GM12878 (cell line): Measurements from ENCODE around the gene ABL2. TPM values are rescaled to one million over a fixed set of nuclear protein-coding genes. Genes with fewer than 3 reads are reported as not detected.

ENCODE experiments used
- ATAC-seq: fragments of 200-7000 bp; cut with Tn5 transposase; 3 replicates; pipeline ENCODE4 v1.9.1; 2020; ENCODE audit warnings: mild to moderate bottlenecking, moderate library complexity
- BruUV-seq: library from RNA; stranded (reverse); fragments of 400-500 nt; replicated peaks from 2 replicates; lab custom pipeline; 2021; lab: Mats Ljungman, UMichigan
- CTCF ChIA-PET: fragments of 300-600 bp; sonication (Branson Sonifier 250); formaldehyde crosslinking; extraction: SDS; loops from one replicate; lab custom pipeline; 2021; ENCODE audit warnings: inconsistent platforms; lab: Yijun Ruan, JAX
- POLR2A ChIA-PET: fragments of 350-600 bp; formaldehyde crosslinking; extraction: SDS; loops from one replicate; lab custom pipeline; 2021; ENCODE audit warnings: inconsistent platforms; lab: Charles Lee
- RAD21 ChIA-PET: fragments of 300-600 bp; sonication (Branson Sonifier 250); formaldehyde crosslinking; loops from one replicate; lab custom pipeline; 2023; ENCODE audit warnings: antibody characterized with exemption; ENCODE audit not compliant: unreplicated experiment; lab: Charles Lee
- SMC1A ChIA-PET: fragments of 300-600 bp; sonication (Branson Sonifier 250); formaldehyde crosslinking; loops from one replicate; lab custom pipeline; 2023; ENCODE audit not compliant: unreplicated experiment, uncharacterized antibody; lab: Charles Lee
- DNase-seq: peaks from one replicate; pipeline ENCODE4 v3.0.0-alpha.2; 2011; ENCODE audit warnings: low read depth, low spot score
- FAIRE-seq: peaks from 3 replicates; lab custom pipeline; 2011; peaks lifted over from hg19 to GRCh38; lab: Jason Lieb, UNC
- H2AFZ ChIP-seq: 2 replicates; pipeline ENCODE4 v1.6.0; 2011; ENCODE audit warnings: low read depth, low read length, control low read depth; ENCODE audit not compliant: control insufficient read depth
- H3K27ac ChIP-seq: 2 replicates; pipeline ENCODE4 v1.5.1; 2011; ENCODE audit warnings: control low read depth; ENCODE audit not compliant: control insufficient read depth, insufficient read depth
- H3K27me3 ChIP-seq, 2 experiments: replicated peaks in 1 of 2; 2 replicates each; pipeline versions ENCODE4 v1.6.0 to v1.6.1; 2011; ENCODE audit warnings: low read length in 1 of 2; ENCODE audit not compliant: control insufficient read depth in 2 of 2, insufficient read depth in 2 of 2
- H3K36me3 ChIP-seq, 2 experiments: 2 replicates each; pipeline ENCODE4 v1.5.1; 2011; ENCODE audit warnings: low read length in 1 of 2; ENCODE audit not compliant: control insufficient read depth in 2 of 2, insufficient read depth in 2 of 2
- H3K4me1 ChIP-seq: 2 replicates; pipeline ENCODE4 v1.6.1; 2011; ENCODE audit warnings: mild to moderate bottlenecking, low read length, moderate library complexity, mixed read lengths; ENCODE audit not compliant: control insufficient read depth, insufficient read depth
- H3K4me2 ChIP-seq: 2 replicates; pipeline ENCODE4 v1.6.0; 2011; ENCODE audit warnings: control low read depth; ENCODE audit not compliant: control insufficient read depth, insufficient read depth
- H3K4me3 ChIP-seq: fragments of 200-600 bp; sonication (generic); 2 replicates; pipeline ENCODE4 v1.5.1; 2016
- H3K79me2 ChIP-seq: 2 replicates; pipeline ENCODE4 v1.6.0; 2011; ENCODE audit warnings: low read length; ENCODE audit not compliant: control insufficient read depth, insufficient read depth
- H3K9ac ChIP-seq: 2 replicates; pipeline ENCODE4 v1.8.0; 2011; ENCODE audit warnings: low read length, control low read depth, mixed read lengths; ENCODE audit not compliant: control insufficient read depth, insufficient read depth
- H3K9me3 ChIP-seq: replicated peaks from 3 replicates; pipeline ENCODE4 v1.5.1; 2011; ENCODE audit warnings: mild to moderate bottlenecking, low read length; ENCODE audit not compliant: control insufficient read depth, insufficient read depth
- H4K20me1 ChIP-seq: 2 replicates; pipeline ENCODE4 v1.6.0; 2011; ENCODE audit not compliant: control insufficient read depth, insufficient read depth
- CHD2 ChIP-seq: IDR thresholded peaks from 2 replicates; pipeline ENCODE4 v1.6.1; 2011; ENCODE audit warnings: low read depth, low read length, improper control_type of control experiment, borderline replicate concordance
- ETV6 ChIP-seq, 2 experiments: fragments of 450-650 bp in 1 of 2; IDR thresholded peaks in 1 of 2; conservative IDR thresholded peaks in 1 of 2; 2 replicates each; pipeline ENCODE4 v1.6.1; 2014; ENCODE audit warnings: antibody characterized with exemption in 1 of 2, borderline replicate concordance in 1 of 2, low read depth in 1 of 2, mild to moderate bottlenecking in 1 of 2, moderate library complexity in 1 of 2
- IKZF1 ChIP-seq: fragments of 450-650 bp; conservative IDR thresholded peaks from 2 replicates; pipeline ENCODE4 v1.6.1; 2017; ENCODE audit warnings: antibody characterized with exemption, mild to moderate bottlenecking
- MEF2B ChIP-seq: fragments of 450-650 bp; IDR thresholded peaks from 2 replicates; pipeline ENCODE4 v1.6.1; 2018; ENCODE audit warnings: mild to moderate bottlenecking, moderate library complexity; ENCODE audit not compliant: partially characterized antibody, poor library complexity, severe bottlenecking
- RAD51 ChIP-seq: fragments of 450-650 bp; IDR thresholded peaks from 2 replicates; pipeline ENCODE4 v1.6.1; 2016; ENCODE audit warnings: moderate library complexity, mild to moderate bottlenecking, inconsistent platforms
- REST ChIP-seq: IDR thresholded peaks from 2 replicates; pipeline ENCODE4 v1.6.1; 2012; ENCODE audit warnings: mild to moderate bottlenecking, low read depth, low read length
- SMC3 ChIP-seq: IDR thresholded peaks from 2 replicates; pipeline ENCODE4 v1.6.1; 2011; ENCODE audit warnings: low read length, improper control_type of control experiment, borderline replicate concordance
- SP1 ChIP-seq: IDR thresholded peaks from one replicate; pipeline ENCODE4 v1.6.1; 2011; ENCODE audit warnings: low read depth, low read length
- TAF1 ChIP-seq: IDR thresholded peaks from 2 replicates; pipeline ENCODE4 v1.6.1; 2011; ENCODE audit warnings: mild to moderate bottlenecking, low read depth, low read length, borderline replicate concordance
- ZBTB40 ChIP-seq: fragments of 450-650 bp; IDR thresholded peaks from 2 replicates; pipeline ENCODE4 v1.6.1; 2016; ENCODE audit warnings: mild to moderate bottlenecking, moderate library complexity, borderline replicate concordance
- ZNF24 ChIP-seq: fragments of 450-650 bp; IDR thresholded peaks from 2 replicates; pipeline ENCODE4 v1.6.1; 2017; ENCODE audit warnings: antibody characterized with exemption, mild to moderate bottlenecking
- WGBS: methylation state at CpG from one replicate; pipeline ENCODE4 v1.1.6; 2016; ENCODE audit warnings: low lambda C conversion rate; ENCODE audit not compliant: insufficient replicate concordance, insufficient coverage; ENCODE audit errors: missing lambda C conversion rate; 5-methylcytosine and 5-hydroxymethylcytosine counted together
- in situ Hi-C: fragments of 300-500 bp; cut with MboI; formaldehyde crosslinking; loops from 9 replicates; pipeline ENCODE4 v1.14.3; 2018; ENCODE audit warnings: mixed read lengths
- intact Hi-C: fragments of 100-400 bp; cut with micrococcal nuclease; formaldehyde crosslinking; loops from one replicate; pipeline ENCODE4 v1.14.2; 2022; ENCODE audit not compliant: unreplicated experiment
- polyA plus RNA-seq, 11 experiments: library from polyadenylated mRNA; depleted of rRNA in 4 of 11; unstranded in 6 of 11; stranded (reverse) in 5 of 11; fragments of >200 nt; fragmentation: Nextera tagmentation in 4 of 11; fragmentation: Illumina TruSeq in 1 of 11; extraction: Ambion mirVana in 4 of 11; extraction: Trizol in 1 of 11; gene quantifications; 1 replicate in 1 of 11; 2 replicates in 10 of 11; pipeline versions ENCODE4 v1.2.1 to v1.2.3, GENCODE V29; 2011 to 2016; ENCODE audit warnings: inconsistent platforms in 2 of 11, missing spikeins in 2 of 11, low read depth in 1 of 11
- total RNA-seq, 4 experiments: library from RNA; depleted of rRNA in 3 of 4; stranded (reverse); fragments of >200 nt in 3 of 4; fragmentation: Illumina TruSeq in 1 of 4; extraction: Trizol in 1 of 4; gene quantifications; 2 replicates each; pipeline versions ENCODE4 v1.2.1 to v1.2.3, GENCODE V29; 2013 to 2021

Gene ABL2
- total and polyA plus RNA-seq, 10 of the 15 experiments (the other 5 are each of a cell fraction or from before 2014, with no cell fraction given) = 0.57 to 9.4 (median 3.6) TPM

- TF ChIP-seq ETV6 (conservative IDR thresholded peaks at IDR 0.05 in 1 of 2, IDR thresholded peaks at IDR 0.05 in 1 of 2; ENCODE audit: borderline replicate concordance in 1 of 2, low read depth in 1 of 2) = no peak
- TF ChIP-seq ZBTB40 = no peak
These were observed 2.4 kb upstream of the ABL2 start (continued) for GRCh38 chr1:179231923-179232322.

GRCh38 chr1:179230721-179231120 is 1.2 kb upstream of the ABL2 start:
- intact Hi-C loops (no loop called here), in situ Hi-C loops (no loop called here)
- Histone ChIP-seq H3K36me3 (no peaks in the 10 kb centered on the region), H3K9ac (no peak overlapping the region), H3K9me3 (no peaks in the 10 kb centered on the region), H3K27me3 (no peaks in the 10 kb centered on the region), H3K4me1 (no peaks in the 10 kb centered on the region), H3K27ac (no peak overlapping the region), H3K4me3 (no peak overlapping the region), H3K79me2 (peaks cover 3% of the 10 kb centered on the region), H2AFZ (no peak overlapping the region), H3K4me2 (no peak overlapping the region), H4K20me1 (no peaks in the 10 kb centered on the region)
- FAIRE-seq (no peak), ATAC-seq (no peak), DNase-seq (no peak)
- TF ChIP-seq MEF2B = no peak
- no peak for TF ChIP-seq IKZF1
- no peak for TF ChIP-seq SP1
- TF ChIP-seq CHD2 = no peak
- no peak for TF ChIP-seq REST
- no peak for TF ChIP-seq RAD51
- no peak for TF ChIP-seq TAF1
- TF ChIP-seq ZNF24 = no peak
- TF ChIP-seq SMC3 = no peak
- ChIA-PET POLR2A (no interaction called here), SMC1A (interaction anchor here (0.6 kb wide), 1 partner anchor 15 kb away, joined by 3 read pairs; no protein-coding TSS in a partner anchor), CTCF (no interaction called here), RAD21 (interaction anchor here (0.6 kb wide), 1 partner anchor 100 kb away, joined by 3 read pairs; no protein-coding TSS in a partner anchor)
- BruUV-seq = no TSS peak
- WGBS = 72% methylated on average over 3 of the region's 3 CpGs
